ENCODE results near the gene KRT84. TPM values are rescaled to one million over a fixed set of nuclear protein-coding genes. Genes with fewer than 3 reads are reported as not detected.

The KRT84 gene
- total and polyA plus RNA-seq, 9 of the 15 experiments (the other 6 are each of a cell fraction or from before 2014, with no cell fraction given) = not detected

GRCh38 chr12:52413782-52414345 is 28.4 kb upstream of the KRT84 start (continued):
- TF ChIP-seq ZNF407 (IDR thresholded peaks at IDR 0.05; ENCODE audit: low read depth) = no peak

GRCh38 chr12:52413202-52413601 is 27.8 kb upstream of the KRT84 start:
- no peak for FAIRE-seq
- POLR2A ChIA-PET = interaction anchor here (0.7 to 1.7 kb wide), 3 partner anchors 15 to 422 kb away, joined by 3 to 4 read pairs (median 4); no protein-coding TSS in a partner anchor
- no peak for TF ChIP-seq NFE2 (IDR thresholded peaks at IDR 0.05; ENCODE audit: low read depth)

More at GRCh38 chr12:52413202-52413601, 27.8 kb upstream of the KRT84 start:
- no TSS peak for BruUV-seq (replicated peaks)
- CTCF ChIA-PET (ENCODE audit: low intra/inter-chr PET ratio) = no interaction called here
- Histone ChIP-seq H3K27me3 (ENCODE audit: control insufficient read depth in 2 of 2, insufficient read depth in 2 of 2, low read length in 2 of 2) (peaks cover 0 to 25% of the 10 kb centered on the region in 2 experiments; a peak in 3 of 5 replicates), H3K4me1 (replicated peaks in 1 of 2; ENCODE audit: control insufficient read depth in 2 of 2, insufficient read depth in 2 of 2, low read length in 2 of 2) (no peaks in the 10 kb centered on the region; a peak in 1 of 5 replicates), H4K20me1 (replicated peaks; ENCODE audit: control insufficient read depth, insufficient read depth, low read length) (peaks cover 4% of the 10 kb centered on the region; the same call in 1 of the 2 replicates), H3K36me3 (ENCODE audit: control insufficient read depth, insufficient read depth, low read length) (no peaks in the 10 kb centered on the region), H3K9ac (ENCODE audit: insufficient read depth in 1 of 2, low read depth in 2 of 2, low read length in 2 of 2) (no peak overlapping the region), H3K27ac (ENCODE audit: extremely low read depth, low read depth, low read length) (no peak overlapping the region), H2AFZ (ENCODE audit: low read depth, low read length) (no peak overlapping the region), H3K4me2 (ENCODE audit: insufficient read depth, low read length) (no peak overlapping the region), H3K4me3 (no peak overlapping the region), H3K9me3 (replicated peaks; ENCODE audit: control insufficient read depth, insufficient read depth, low read depth, low read length) (no peaks in the 10 kb centered on the region), H3K9me1 (ENCODE audit: control insufficient read depth, insufficient read depth, low read length) (no peaks in the 10 kb centered on the region), H3K79me2 (ENCODE audit: control insufficient read depth, insufficient read depth, low read length) (no peaks in the 10 kb centered on the region)
- intact Hi-C loops (cut with micrococcal nuclease) (no loop called here), in situ Hi-C loops (cut with MboI) (no loop called here)
- ATAC-seq (no peak), DNase-seq (ENCODE audit: extremely low read depth in 1 of 4, low spot score in 3 of 4) (no peak)
- WGBS (ENCODE audit: insufficient coverage, low coverage, missing lambda C conversion rate) = 0% methylated on average over 4 of the region's 4 CpGs
